H1 (cell line): ENCODE results near the gene ANKRD24.

Experiments used
- BCL11A ChIP-seq, 2 experiments: IDR thresholded peaks; one replicate each; pipeline ENCODE4 v1.6.1; 2011; ENCODE audit warnings: low read depth in 2 of 2, low read length in 2 of 2, mild to moderate bottlenecking in 2 of 2
- CEBPB ChIP-seq: IDR thresholded peaks from 2 replicates; pipeline ENCODE4 v1.6.1; 2012; ENCODE audit warnings: low read depth, low read length
- CREB1 ChIP-seq: IDR thresholded peaks from 2 replicates; pipeline ENCODE4 v1.6.1; 2012; ENCODE audit warnings: inconsistent platforms
- POLR2A ChIP-seq, 2 experiments: IDR thresholded peaks; 1 replicate in 1 of 2; 2 replicates in 1 of 2; pipeline ENCODE4 v1.6.1; 2011; ENCODE audit warnings: low read depth in 2 of 2, low read length in 2 of 2, mild to moderate bottlenecking in 2 of 2; ENCODE audit errors: control extremely low read depth in 1 of 2
- RAD21 ChIP-seq, 2 experiments: IDR thresholded peaks in 1 of 2; conservative IDR thresholded peaks in 1 of 2; 2 replicates each; pipeline ENCODE4 v1.6.1; 2011; ENCODE audit warnings: low read depth in 2 of 2, low read length in 2 of 2, improper control_type of control experiment in 1 of 2, inconsistent platforms in 1 of 2, mild to moderate bottlenecking in 1 of 2, moderate library complexity in 1 of 2
- RFX5 ChIP-seq: IDR thresholded peaks from 2 replicates; pipeline ENCODE4 v1.6.1; 2011; ENCODE audit warnings: low read depth, low read length, improper control_type of control experiment, borderline replicate concordance
- TBP ChIP-seq: IDR thresholded peaks from 2 replicates; pipeline ENCODE4 v1.6.1; 2011; ENCODE audit warnings: low read depth, low read length, improper control_type of control experiment
- TF ChIP-seq, protein P1 (sequence below), 3 experiments: IDR thresholded peaks; 1 replicate in 2 of 3; 2 replicates in 1 of 3; pipeline versions ENCODE4 v1.5.1 to v1.6.1; 2011; ENCODE audit warnings: low read length in 3 of 3, mild to moderate bottlenecking in 3 of 3, inconsistent platforms in 2 of 3, low read depth in 1 of 3, moderate library complexity in 1 of 3; ENCODE audit not compliant: insufficient read depth in 1 of 3; ENCODE audit errors: control extremely low read depth in 1 of 3
- TF ChIP-seq, protein P2 (sequence below): IDR thresholded peaks from 2 replicates; pipeline ENCODE4 v1.6.1; 2012; ENCODE audit warnings: inconsistent platforms

DNA sequence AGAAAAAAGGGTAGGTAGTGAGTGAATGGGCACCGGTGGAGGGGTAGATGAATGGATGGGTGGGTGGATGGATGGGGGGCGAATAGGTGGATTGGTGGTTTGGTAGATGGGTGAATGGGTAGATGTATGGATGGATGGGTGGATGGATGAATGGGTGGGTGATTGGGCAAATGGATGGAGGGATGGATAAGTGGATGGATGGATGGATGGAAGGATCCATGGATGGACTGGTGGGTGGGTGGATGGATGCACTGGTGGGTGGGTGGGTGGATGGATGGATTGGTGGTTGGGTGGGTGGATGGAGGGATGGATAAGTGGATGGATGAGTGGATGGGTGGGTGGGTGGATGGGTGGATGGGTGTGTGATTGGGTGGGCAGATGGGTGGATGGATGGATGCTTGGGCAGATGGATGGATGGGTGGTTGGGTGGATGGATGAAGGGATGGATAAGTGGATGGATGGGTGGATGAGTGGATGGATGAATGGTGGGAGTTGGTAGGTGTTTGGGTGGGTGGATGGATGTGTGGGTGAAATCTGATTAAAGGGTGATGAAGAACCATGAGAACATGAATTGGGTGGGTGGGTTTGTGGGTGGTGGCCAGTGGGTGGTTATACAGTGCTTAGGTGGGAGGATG lies 2.3 kb downstream of the ANKRD24 start:
- no peak for TF ChIP-seq CEBPB
- TF ChIP-seq, protein P1, sequence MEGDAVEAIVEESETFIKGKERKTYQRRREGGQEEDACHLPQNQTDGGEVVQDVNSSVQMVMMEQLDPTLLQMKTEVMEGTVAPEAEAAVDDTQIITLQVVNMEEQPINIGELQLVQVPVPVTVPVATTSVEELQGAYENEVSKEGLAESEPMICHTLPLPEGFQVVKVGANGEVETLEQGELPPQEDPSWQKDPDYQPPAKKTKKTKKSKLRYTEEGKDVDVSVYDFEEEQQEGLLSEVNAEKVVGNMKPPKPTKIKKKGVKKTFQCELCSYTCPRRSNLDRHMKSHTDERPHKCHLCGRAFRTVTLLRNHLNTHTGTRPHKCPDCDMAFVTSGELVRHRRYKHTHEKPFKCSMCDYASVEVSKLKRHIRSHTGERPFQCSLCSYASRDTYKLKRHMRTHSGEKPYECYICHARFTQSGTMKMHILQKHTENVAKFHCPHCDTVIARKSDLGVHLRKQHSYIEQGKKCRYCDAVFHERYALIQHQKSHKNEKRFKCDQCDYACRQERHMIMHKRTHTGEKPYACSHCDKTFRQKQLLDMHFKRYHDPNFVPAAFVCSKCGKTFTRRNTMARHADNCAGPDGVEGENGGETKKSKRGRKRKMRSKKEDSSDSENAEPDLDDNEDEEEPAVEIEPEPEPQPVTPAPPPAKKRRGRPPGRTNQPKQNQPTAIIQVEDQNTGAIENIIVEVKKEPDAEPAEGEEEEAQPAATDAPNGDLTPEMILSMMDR (IDR thresholded peaks at IDR 0.05; ENCODE audit: control extremely low read depth in 1 of 3, insufficient read depth in 1 of 3, low read depth in 1 of 3, low read length in 3 of 3), result no peak
- TF ChIP-seq POLR2A (IDR thresholded peaks at IDR 0.05; ENCODE audit: control extremely low read depth in 1 of 2, low read depth in 2 of 2, low read length in 2 of 2), result no peak
- no peak for TF ChIP-seq BCL11A (IDR thresholded peaks at IDR 0.05; ENCODE audit: low read depth in 2 of 2, low read length in 2 of 2)
- no peak for TF ChIP-seq RFX5
- no peak for TF ChIP-seq TBP
- TF ChIP-seq RAD21 (IDR thresholded peaks at IDR 0.05 in 1 of 2, conservative IDR thresholded peaks at IDR 0.05 in 1 of 2; ENCODE audit: low read depth in 2 of 2, low read length in 2 of 2), result no peak
- no peak for TF ChIP-seq CREB1
- TF ChIP-seq, protein P2, sequence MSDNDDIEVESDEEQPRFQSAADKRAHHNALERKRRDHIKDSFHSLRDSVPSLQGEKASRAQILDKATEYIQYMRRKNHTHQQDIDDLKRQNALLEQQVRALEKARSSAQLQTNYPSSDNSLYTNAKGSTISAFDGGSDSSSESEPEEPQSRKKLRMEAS, result no peak
